ENCODE data around the gene CDC14A. TPM values are rescaled to one million over a fixed set of nuclear protein-coding genes. Genes with fewer than 3 reads are reported as not detected.

Gene CDC14A
- total and polyA plus RNA-seq, 2 of the 8 experiments (the other 6 are each of a cell fraction or from before 2014, with no cell fraction given) = 3.2 to 8.9 TPM

DNA sequence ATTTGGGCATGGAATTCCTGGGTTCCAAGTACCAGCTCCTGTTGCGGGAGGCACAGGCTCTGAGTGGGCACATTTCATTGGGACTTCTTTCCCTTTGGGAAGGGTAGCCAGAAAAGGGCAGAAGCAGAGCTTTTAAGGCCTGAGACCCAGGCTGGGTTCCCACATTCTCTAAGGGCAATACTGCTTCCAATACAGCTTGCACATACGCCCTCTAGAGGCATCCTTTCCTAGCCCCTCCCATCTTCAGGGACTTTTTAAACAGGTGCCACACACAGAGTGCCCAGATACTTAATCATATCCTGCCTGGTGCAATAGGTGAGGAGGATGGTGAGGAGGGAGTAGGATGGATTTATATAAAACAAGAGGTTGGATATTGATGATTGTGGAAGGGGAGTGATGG, 191.3 kb downstream of the CDC14A start:
- no peak overlapping the region for H2BK12ac ChIP-seq (ENCODE audit: low read depth, low read length)
- H2AK5ac ChIP-seq (ENCODE audit: low read depth, low read length) = no peak overlapping the region
- ChIA-PET CTCF (ENCODE audit: partially characterized antibody) (interaction anchor here (0.6 to 2.9 kb wide), 21 partner anchors 9 to 734 kb away, joined by 3 to 12 read pairs (median 4); no protein-coding TSS in a partner anchor), POLR2A (ENCODE audit: partially characterized antibody) (no interaction called here)
- no peak overlapping the region for H3K23ac ChIP-seq (ENCODE audit: insufficient read length)
- H2BK20ac ChIP-seq (ENCODE audit: low read length) = no peak overlapping the region
- DNase-seq (ENCODE audit: low read depth in 1 of 2, low spot score in 2 of 2) = peak in 1 of 2 experiments; percentile 54
- H3K4me3 ChIP-seq (ENCODE audit: extremely low read depth in 1 of 4, insufficient read depth in 2 of 4, low read depth in 3 of 4, low read length in 4 of 4) = no peak overlapping the region
- peaks cover 24 to 28% (median 27%) of the 10 kb centered on the region in 4 experiments for H3K27me3 ChIP-seq (replicated peaks in 1 of 4; ENCODE audit: control insufficient read depth in 3 of 4, extremely low read depth in 1 of 4, insufficient read depth in 3 of 4, low read length in 3 of 4)
- H3K4me1 ChIP-seq (replicated peaks in 1 of 4; ENCODE audit: control insufficient read depth in 3 of 4, insufficient read depth in 4 of 4, low read length in 3 of 4) = peaks cover 0 to 11% (median 3%) of the 10 kb centered on the region in 4 experiments; a peak in 5 of 7 replicates
- no peak overlapping the region for H3K27ac ChIP-seq (ENCODE audit: low read depth, low read length)
- H3K23me2 ChIP-seq (ENCODE audit: low read depth, low read length) = peaks cover 11% of the 10 kb centered on the region; the same call in 1 of the 2 replicates
- H3K56ac ChIP-seq (replicated peaks; ENCODE audit: insufficient read length, low read depth, low read length) = no peak overlapping the region
- TF ChIP-seq SUZ12 (IDR thresholded peaks at IDR 0.05; ENCODE audit: low read length) = no peak
- TF ChIP-seq CHD2 (IDR thresholded peaks at IDR 0.05; ENCODE audit: low read length) = no peak
- TF ChIP-seq, protein P1, sequence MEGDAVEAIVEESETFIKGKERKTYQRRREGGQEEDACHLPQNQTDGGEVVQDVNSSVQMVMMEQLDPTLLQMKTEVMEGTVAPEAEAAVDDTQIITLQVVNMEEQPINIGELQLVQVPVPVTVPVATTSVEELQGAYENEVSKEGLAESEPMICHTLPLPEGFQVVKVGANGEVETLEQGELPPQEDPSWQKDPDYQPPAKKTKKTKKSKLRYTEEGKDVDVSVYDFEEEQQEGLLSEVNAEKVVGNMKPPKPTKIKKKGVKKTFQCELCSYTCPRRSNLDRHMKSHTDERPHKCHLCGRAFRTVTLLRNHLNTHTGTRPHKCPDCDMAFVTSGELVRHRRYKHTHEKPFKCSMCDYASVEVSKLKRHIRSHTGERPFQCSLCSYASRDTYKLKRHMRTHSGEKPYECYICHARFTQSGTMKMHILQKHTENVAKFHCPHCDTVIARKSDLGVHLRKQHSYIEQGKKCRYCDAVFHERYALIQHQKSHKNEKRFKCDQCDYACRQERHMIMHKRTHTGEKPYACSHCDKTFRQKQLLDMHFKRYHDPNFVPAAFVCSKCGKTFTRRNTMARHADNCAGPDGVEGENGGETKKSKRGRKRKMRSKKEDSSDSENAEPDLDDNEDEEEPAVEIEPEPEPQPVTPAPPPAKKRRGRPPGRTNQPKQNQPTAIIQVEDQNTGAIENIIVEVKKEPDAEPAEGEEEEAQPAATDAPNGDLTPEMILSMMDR (IDR thresholded peaks at IDR 0.05; ENCODE audit: control extremely low read depth in 1 of 3, insufficient read depth in 1 of 3, low read depth in 1 of 3, low read length in 3 of 3) = peak; percentile 26 to 86 (median 56)
- TF ChIP-seq FOSL1 (IDR thresholded peaks at IDR 0.05; ENCODE audit: insufficient read depth, low read depth, low read length) = no peak
- TF ChIP-seq RAD21 (IDR thresholded peaks at IDR 0.05 in 1 of 2, conservative IDR thresholded peaks at IDR 0.05 in 1 of 2; ENCODE audit: low read depth in 2 of 2, low read length in 2 of 2) = peak; percentile 59 to 74
- no peak for TF ChIP-seq SAP30 (IDR thresholded peaks at IDR 0.05; ENCODE audit: insufficient read depth, insufficient replicate concordance, low read length)
- 0 out of 2 replicates have a peak, but pooled peaks have one; percentile 44 for TF ChIP-seq SP1 (IDR thresholded peaks at IDR 0.05; ENCODE audit: low read depth, low read length)
- H4K5ac ChIP-seq (ENCODE audit: insufficient read length, low read depth, low read length) = no peak overlapping the region
- no peaks in the 10 kb centered on the region for H3K36me3 ChIP-seq (ENCODE audit: control insufficient read depth in 2 of 4, insufficient read depth in 4 of 4, low read length in 3 of 4)
- H3K79me1 ChIP-seq (ENCODE audit: low read depth, low read length) = no peaks in the 10 kb centered on the region
- WGBS, 2 experiments (ENCODE audit: extremely low coverage in 1 of 2, insufficient coverage in 1 of 2, insufficient read length in 1 of 2, insufficient replicate concordance in 2 of 2, low coverage in 1 of 2, low lambda C conversion rate in 2 of 2, missing lambda C conversion rate in 1 of 2) = 56% methylated on average over 2 of the region's 2 CpGs; no CpG with 5 or more reads in 1 of the 2 experiments
- no peak overlapping the region for H2BK5ac ChIP-seq (ENCODE audit: low read depth, low read length)
- H3K9ac ChIP-seq (replicated peaks in 1 of 4; ENCODE audit: extremely low read depth in 1 of 4, low read depth in 3 of 4, low read length in 3 of 4) = no peak overlapping the region
- no peak overlapping the region for H2BK120ac ChIP-seq (replicated peaks; ENCODE audit: low read depth, low read length)
- no peak overlapping the region for H2BK15ac ChIP-seq (ENCODE audit: low read length)
- no peaks in the 10 kb centered on the region for H3K79me2 ChIP-seq (ENCODE audit: control insufficient read depth in 1 of 2, insufficient read depth in 2 of 2, low read length in 2 of 2)
- H4K20me1 ChIP-seq (replicated peaks in 1 of 2; ENCODE audit: control insufficient read depth in 1 of 2, insufficient read depth in 2 of 2, low read length in 2 of 2) = peaks cover 0 to 3% of the 10 kb centered on the region in 2 experiments
- H2AFZ ChIP-seq (ENCODE audit: low read length) = no peak overlapping the region
- H4K8ac ChIP-seq (ENCODE audit: extremely low read depth, insufficient read depth, low read length) = no peak overlapping the region
- no peak overlapping the region for H3K4ac ChIP-seq (replicated peaks; ENCODE audit: insufficient read length, low read depth, low read length)
- no peak overlapping the region for H3K14ac ChIP-seq (ENCODE audit: insufficient read length)
- H3K4me2 ChIP-seq (ENCODE audit: insufficient read depth in 1 of 2, low read depth in 2 of 2, low read length in 2 of 2) = no peak overlapping the region
- no peak overlapping the region for H4K91ac ChIP-seq (replicated peaks; ENCODE audit: insufficient read length, low read length)
- peaks cover 3 to 4% of the 10 kb centered on the region in 2 experiments; a peak in 2 of 4 replicates for H3K9me3 ChIP-seq (ENCODE audit: insufficient read depth in 2 of 2, low read depth in 1 of 2, low read length in 1 of 2)
- peak; percentile 42 for FAIRE-seq
- no peak overlapping the region for H3K18ac ChIP-seq (ENCODE audit: extremely low read depth, low read length)

Data from H1 (cell line).